Keratinocyte (primary cell): Measurements from ENCODE around the gene GBP5. TPM values are rescaled to one million over a fixed set of nuclear protein-coding genes. Genes with fewer than 3 reads are reported as not detected.

ENCODE experiments used
- DNase-seq: peaks from one replicate; pipeline ENCODE4 v3.0.0-alpha.2; 2011; ENCODE audit warnings: low read depth, missing footprints, low spot score
- FAIRE-seq: peaks from 2 replicates; lab custom pipeline; 2011; peaks lifted over from hg19 to GRCh38; lab: Jason Lieb, UNC
- H2AFZ ChIP-seq: 2 replicates; pipeline ENCODE4 v1.6.0; 2012; ENCODE audit warnings: low read length, control low read depth, inconsistent platforms; ENCODE audit not compliant: control insufficient read depth
- H3K27ac ChIP-seq: 2 replicates; pipeline ENCODE4 v1.5.1; 2011; ENCODE audit warnings: low read length; ENCODE audit not compliant: control insufficient read depth, insufficient read depth
- H3K27me3 ChIP-seq: 3 replicates; pipeline ENCODE4 v1.6.0; 2011; ENCODE audit warnings: low read length; ENCODE audit not compliant: control insufficient read depth, insufficient read depth; ENCODE audit errors: extremely low read depth
- H3K36me3 ChIP-seq, 2 experiments: 2 replicates in 1 of 2; 3 replicates in 1 of 2; pipeline ENCODE4 v1.5.1; 2011; ENCODE audit warnings: low read length in 2 of 2, mild to moderate bottlenecking in 1 of 2; ENCODE audit not compliant: control insufficient read depth in 2 of 2, insufficient read depth in 2 of 2; ENCODE audit errors: extremely low read depth in 1 of 2
- H3K4me1 ChIP-seq: 3 replicates; pipeline ENCODE4 v1.5.1; 2011; ENCODE audit warnings: low read length; ENCODE audit not compliant: control insufficient read depth, insufficient read depth; ENCODE audit errors: extremely low read depth
- H3K4me2 ChIP-seq: 3 replicates; pipeline ENCODE4 v1.6.0; 2011; ENCODE audit warnings: low read depth, low read length; ENCODE audit not compliant: control insufficient read depth, insufficient read depth; ENCODE audit errors: extremely low read depth
- H3K4me3 ChIP-seq, 3 experiments: fragments of 200-600 bp in 1 of 3; sonication (generic) in 1 of 3; 2 replicates in 2 of 3; 3 replicates in 1 of 3; pipeline ENCODE4 v1.5.1; 2011 to 2016; ENCODE audit warnings: low read length in 3 of 3, mild to moderate bottlenecking in 3 of 3, control low read depth in 2 of 3, inconsistent platforms in 1 of 3, low read depth in 1 of 3, mixed read lengths in 1 of 3, mixed run types in 1 of 3, moderate library complexity in 1 of 3; ENCODE audit not compliant: control insufficient read depth in 2 of 3, insufficient read depth in 2 of 3; ENCODE audit errors: extremely low read depth in 1 of 3
- H3K79me2 ChIP-seq: 2 replicates; pipeline ENCODE4 v1.6.0; 2012; ENCODE audit warnings: low read length; ENCODE audit not compliant: control insufficient read depth, insufficient read depth
- H3K9ac ChIP-seq: 3 replicates; pipeline ENCODE4 v1.6.0; 2011; ENCODE audit warnings: low read length; ENCODE audit not compliant: control insufficient read depth, insufficient read depth; ENCODE audit errors: extremely low read depth
- H3K9me1 ChIP-seq: 3 replicates; pipeline ENCODE4 v1.6.0; 2011; ENCODE audit warnings: low read length; ENCODE audit not compliant: control insufficient read depth, insufficient read depth; ENCODE audit errors: extremely low read depth
- H3K9me3 ChIP-seq: 2 replicates; pipeline ENCODE4 v1.5.1; 2012; ENCODE audit warnings: low read depth, low read length; ENCODE audit not compliant: control insufficient read depth
- H4K20me1 ChIP-seq: 3 replicates; pipeline ENCODE4 v1.6.0; 2011; ENCODE audit warnings: low read length; ENCODE audit not compliant: control insufficient read depth, insufficient read depth; ENCODE audit errors: extremely low read depth
- EZH2 ChIP-seq: IDR thresholded peaks from one replicate; pipeline ENCODE4 v1.6.1; 2012; ENCODE audit warnings: inconsistent platforms, mild to moderate bottlenecking, low read length, moderate library complexity
- dilution Hi-C: fragments of 300-500 bp; cut with MboI; formaldehyde crosslinking; loops from one replicate; pipeline ENCODE4 v1.7.0; 2020; ENCODE audit warnings: low sequenced_read_pairs; ENCODE audit not compliant: extremely low pct_ligation_motif_present
- polyA plus RNA-seq, 5 experiments: library from polyadenylated mRNA; depleted of rRNA in 3 of 5; stranded (reverse) in 3 of 5; stranded (forward) in 1 of 5; unstranded in 1 of 5; fragments of >200 nt; gene quantifications; 1 replicate in 1 of 5; 2 replicates in 3 of 5; 3 replicates in 1 of 5; pipeline versions ENCODE4 v1.2.1 to v1.2.3, GENCODE V29; 2011 to 2012; ENCODE audit warnings: missing spikeins in 2 of 5, low read depth in 1 of 5, low replicate concordance in 1 of 5
- TF ChIP-seq, protein P1 (sequence below), 3 experiments: IDR thresholded peaks in 1 of 3; conservative IDR thresholded peaks in 1 of 3; optimal IDR thresholded peaks in 1 of 3; 2 replicates in 2 of 3; 3 replicates in 1 of 3; pipeline versions ENCODE3 to v1.5.1; 2011; ENCODE audit warnings: low read length in 3 of 3, mild to moderate bottlenecking in 3 of 3, moderate library complexity in 2 of 3, control low read depth in 1 of 3, inconsistent platforms in 1 of 3; ENCODE audit not compliant: insufficient read depth in 2 of 3; ENCODE audit errors: extremely low read depth in 1 of 3

The GBP5 gene
- polyA plus RNA-seq, 1 donor (not counting 4 experiments of a cell fraction or from before 2014, with no cell fraction given), result 0.03 TPM

DNA sequence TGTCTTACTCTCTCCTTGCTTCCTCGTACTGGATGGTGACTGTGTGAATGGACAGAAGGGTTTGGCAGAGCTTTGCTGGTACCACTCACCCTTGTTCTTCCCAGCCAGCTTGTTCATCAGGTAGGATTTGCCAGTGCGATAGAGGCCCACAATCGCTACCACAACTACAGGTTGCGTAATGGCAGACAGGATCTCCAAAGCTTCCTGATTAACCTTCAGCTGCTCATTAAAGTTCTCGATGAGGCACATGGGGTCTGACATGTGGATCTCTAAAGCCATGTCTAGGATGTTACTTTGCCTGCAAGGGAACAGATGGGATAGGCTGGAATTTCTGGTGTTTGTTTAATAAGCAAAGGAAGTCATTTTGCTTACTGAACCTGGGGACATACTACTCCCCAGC lies 3.4 kb downstream of the GBP5 start:
- no peak for FAIRE-seq
- H3K4me1 ChIP-seq, result no peaks in the 10 kb centered on the region
- DNase-seq, result no peak
- H3K9me3 ChIP-seq, result no peaks in the 10 kb centered on the region
- H4K20me1 ChIP-seq, result no peaks in the 10 kb centered on the region
- H3K36me3 ChIP-seq, result no peaks in the 10 kb centered on the region
- H3K27me3 ChIP-seq, result no peaks in the 10 kb centered on the region
- H3K9me1 ChIP-seq, result no peaks in the 10 kb centered on the region
- dilution Hi-C loops, result no loop called here
- H3K27ac ChIP-seq, result no peak overlapping the region
- H3K4me3 ChIP-seq, result no peak overlapping the region
- no peak overlapping the region for H3K9ac ChIP-seq
- H3K79me2 ChIP-seq, result no peaks in the 10 kb centered on the region
- H2AFZ ChIP-seq, result no peak overlapping the region
- H3K4me2 ChIP-seq, result no peak overlapping the region
- TF ChIP-seq, protein P1, sequence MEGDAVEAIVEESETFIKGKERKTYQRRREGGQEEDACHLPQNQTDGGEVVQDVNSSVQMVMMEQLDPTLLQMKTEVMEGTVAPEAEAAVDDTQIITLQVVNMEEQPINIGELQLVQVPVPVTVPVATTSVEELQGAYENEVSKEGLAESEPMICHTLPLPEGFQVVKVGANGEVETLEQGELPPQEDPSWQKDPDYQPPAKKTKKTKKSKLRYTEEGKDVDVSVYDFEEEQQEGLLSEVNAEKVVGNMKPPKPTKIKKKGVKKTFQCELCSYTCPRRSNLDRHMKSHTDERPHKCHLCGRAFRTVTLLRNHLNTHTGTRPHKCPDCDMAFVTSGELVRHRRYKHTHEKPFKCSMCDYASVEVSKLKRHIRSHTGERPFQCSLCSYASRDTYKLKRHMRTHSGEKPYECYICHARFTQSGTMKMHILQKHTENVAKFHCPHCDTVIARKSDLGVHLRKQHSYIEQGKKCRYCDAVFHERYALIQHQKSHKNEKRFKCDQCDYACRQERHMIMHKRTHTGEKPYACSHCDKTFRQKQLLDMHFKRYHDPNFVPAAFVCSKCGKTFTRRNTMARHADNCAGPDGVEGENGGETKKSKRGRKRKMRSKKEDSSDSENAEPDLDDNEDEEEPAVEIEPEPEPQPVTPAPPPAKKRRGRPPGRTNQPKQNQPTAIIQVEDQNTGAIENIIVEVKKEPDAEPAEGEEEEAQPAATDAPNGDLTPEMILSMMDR (optimal IDR thresholded peaks at IDR 0.05 in 1 of 3, IDR thresholded peaks at IDR 0.05 in 1 of 3, conservative IDR thresholded peaks at IDR 0.05 in 1 of 3; ENCODE audit: extremely low read depth in 1 of 3, insufficient read depth in 2 of 3, low read length in 3 of 3), result no peak
- TF ChIP-seq EZH2, result no peak

DNA sequence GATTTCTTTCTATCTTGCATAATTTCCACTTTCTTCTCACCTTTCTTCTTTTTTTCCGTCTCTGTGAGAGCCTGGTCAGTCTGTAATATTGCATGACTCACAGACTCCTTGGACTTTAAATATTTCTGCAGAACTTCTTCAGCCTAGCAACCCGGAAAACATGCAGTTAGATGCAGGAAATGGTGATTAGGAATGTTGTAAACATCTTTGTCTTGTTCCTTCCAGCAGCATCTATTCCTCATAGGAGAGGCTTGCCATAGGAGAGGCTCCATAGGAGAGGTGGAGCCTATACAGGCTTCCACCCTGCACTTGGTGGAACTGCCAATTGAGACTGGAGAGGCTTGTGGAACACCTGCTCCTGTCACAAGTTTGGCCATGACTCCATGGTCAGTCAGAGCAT lies 10.0 kb downstream of the GBP5 start:
- Histone ChIP-seq H3K36me3 (no peaks in the 10 kb centered on the region), H2AFZ (no peak overlapping the region), H3K9ac (no peak overlapping the region), H3K27ac (no peak overlapping the region), H3K9me3 (no peaks in the 10 kb centered on the region), H4K20me1 (no peaks in the 10 kb centered on the region), H3K79me2 (no peaks in the 10 kb centered on the region), H3K4me3 (no peak overlapping the region), H3K4me1 (no peaks in the 10 kb centered on the region), H3K27me3 (no peaks in the 10 kb centered on the region), H3K9me1 (no peaks in the 10 kb centered on the region), H3K4me2 (no peak overlapping the region)
- dilution Hi-C loops, result no loop called here
- TF ChIP-seq, protein P1 (optimal IDR thresholded peaks at IDR 0.05 in 1 of 3, IDR thresholded peaks at IDR 0.05 in 1 of 3, conservative IDR thresholded peaks at IDR 0.05 in 1 of 3; ENCODE audit: extremely low read depth in 1 of 3, insufficient read depth in 2 of 3, low read length in 3 of 3), result no peak
- TF ChIP-seq EZH2, result no peak
- no peak for FAIRE-seq
- DNase-seq, result no peak
